Hepatic stellate cell (primary cell): ENCODE measurements around the gene NFYC.

Experiments used
- DNase-seq: peaks from one replicate; pipeline ENCODE4 v3.0.0; 2011; ENCODE audit warnings: low spot score

The NFYC gene

GRCh38 chr1:40760984-40761383, 69.5 kb downstream of the NFYC start:
- no peak for DNase-seq

GRCh38 chr1:40762144-40762923, 70.8 kb downstream of the NFYC start:
- DNase-seq: no peak

- no peak for DNase-seq
These were observed 72.4 kb downstream of the NFYC start for GRCh38 chr1:40763742-40764532.

- no peak for DNase-seq
These were observed 73.5 kb downstream of the NFYC start for GRCh38 chr1:40764981-40765380.

GRCh38 chr1:40766017-40766416, 74.5 kb downstream of the NFYC start:
- DNase-seq: no peak

GRCh38 chr1:40766560-40766959, 75.1 kb downstream of the NFYC start:
- DNase-seq: no peak

GRCh38 chr1:40768146-40768990, 76.9 kb downstream of the NFYC start:
- no peak for DNase-seq

- no peak for DNase-seq
These were observed 78.3 kb downstream of the NFYC start for GRCh38 chr1:40769815-40770214.

GRCh38 chr1:40770296-40771070, 79.0 kb downstream of the NFYC start:
- DNase-seq: no peak

GRCh38 chr1:40772146-40772955, 80.8 kb downstream of the NFYC start:
- DNase-seq: no peak

- no peak for DNase-seq
These were observed 82.3 kb downstream of the NFYC start for GRCh38 chr1:40773748-40774265.

GRCh38 chr1:40774266-40774998, 82.9 kb downstream of the NFYC start:
- no peak for DNase-seq

GRCh38 chr1:40776236-40777072, 85.0 kb downstream of the NFYC start:
- no peak for DNase-seq

GRCh38 chr1:40777224-40777970, 85.9 kb downstream of the NFYC start:
- DNase-seq: no peak

- no peak for DNase-seq
These were observed 89.4 kb downstream of the NFYC start for GRCh38 chr1:40780678-40781607.

- no peak for DNase-seq
These were observed 90.1 kb downstream of the NFYC start for GRCh38 chr1:40781608-40781971.

GRCh38 chr1:40782371-40782956, 91.0 kb downstream of the NFYC start:
- DNase-seq: peak; percentile 55
